UCSD-AML1 (cell line): Measurements from ENCODE around the gene PDE11A.
"Not testable (repeated sequence)": the region's sequence is repeated elsewhere in the genome, so short reads cannot be mapped to it uniquely, and the experiment has no call there.

Source experiments
- DNase-seq: peaks from one replicate; lab custom pipeline; 2025; ENCODE audit not compliant: unreplicated experiment; lab: John Stamatoyannopoulos, UW

The PDE11A gene

DNA sequence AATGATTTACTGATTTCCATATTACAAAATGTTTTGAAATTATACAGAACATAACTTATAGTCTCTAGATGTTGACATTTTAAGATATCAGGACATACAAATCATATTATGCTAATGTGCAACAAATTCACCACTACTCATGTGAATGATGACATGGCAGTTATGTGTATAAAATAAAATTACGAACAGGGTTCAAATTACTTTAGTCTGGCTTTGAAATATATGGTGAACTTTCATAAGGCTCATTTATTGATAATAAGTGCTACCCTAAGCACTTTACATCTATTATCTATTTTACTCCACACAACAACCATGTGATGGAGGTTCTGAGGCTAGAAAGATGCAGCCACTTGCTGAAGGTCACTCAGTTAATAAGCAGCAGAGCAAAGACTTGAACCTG, 62.8 kb downstream of the PDE11A start:
- DNase-seq = no peak

DNA sequence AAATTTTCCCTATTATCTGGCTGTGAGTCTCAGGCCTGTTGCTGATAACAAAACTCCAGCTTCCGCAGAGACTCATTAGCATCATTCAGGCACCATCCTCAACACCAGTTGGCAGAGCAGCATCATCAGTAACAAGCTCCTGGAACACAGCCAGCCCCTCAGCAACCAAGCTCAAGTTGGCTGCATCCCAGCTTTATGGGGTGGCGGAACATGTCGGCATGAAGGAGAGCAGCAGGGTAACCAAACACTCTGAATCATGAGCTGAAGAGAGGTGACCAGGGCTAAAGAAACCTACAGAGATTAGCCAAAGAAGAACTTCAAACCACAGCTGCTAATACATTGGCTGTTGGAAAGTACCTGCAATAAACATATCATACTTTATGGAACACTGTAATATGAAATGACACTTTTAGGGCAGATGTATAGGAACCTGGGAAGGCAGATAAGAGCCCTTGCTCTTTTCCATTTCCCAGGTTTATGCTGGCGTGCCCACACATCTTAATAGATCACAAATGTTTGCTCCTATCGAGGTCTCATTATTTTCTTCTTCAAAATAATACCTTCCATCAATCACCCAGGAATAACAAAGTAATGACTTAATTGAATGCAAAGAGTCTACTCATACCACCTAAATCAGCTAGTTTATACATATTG, 63.8 kb downstream of the PDE11A start:
- no peak for DNase-seq

DNA sequence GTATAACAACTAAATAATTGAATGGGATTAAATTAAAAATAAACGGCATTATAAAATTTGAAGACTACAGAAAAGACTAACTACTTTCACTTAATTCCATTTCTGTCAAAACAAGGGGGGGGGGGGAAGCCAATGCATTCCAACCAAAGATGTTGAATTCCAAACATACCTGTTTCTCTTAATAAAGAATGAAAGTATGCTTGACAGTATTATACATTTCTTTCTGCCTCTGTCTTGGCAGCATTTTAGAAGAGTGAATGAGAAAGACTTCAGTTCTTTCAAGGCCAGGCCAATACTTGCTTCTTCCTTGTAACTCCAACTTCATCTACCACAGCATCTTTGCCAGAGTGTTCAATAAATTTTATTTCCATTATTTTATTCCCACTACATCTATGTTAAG, 65.9 kb downstream of the PDE11A start:
- DNase-seq = no peak

GRCh38 chr2:178005756-178006155, 66.8 kb downstream of the PDE11A start:
- DNase-seq = no peak

- DNase-seq = no peak
Measured at GRCh38 chr2:178002038-178002437, 70.5 kb downstream of the PDE11A start.

DNA sequence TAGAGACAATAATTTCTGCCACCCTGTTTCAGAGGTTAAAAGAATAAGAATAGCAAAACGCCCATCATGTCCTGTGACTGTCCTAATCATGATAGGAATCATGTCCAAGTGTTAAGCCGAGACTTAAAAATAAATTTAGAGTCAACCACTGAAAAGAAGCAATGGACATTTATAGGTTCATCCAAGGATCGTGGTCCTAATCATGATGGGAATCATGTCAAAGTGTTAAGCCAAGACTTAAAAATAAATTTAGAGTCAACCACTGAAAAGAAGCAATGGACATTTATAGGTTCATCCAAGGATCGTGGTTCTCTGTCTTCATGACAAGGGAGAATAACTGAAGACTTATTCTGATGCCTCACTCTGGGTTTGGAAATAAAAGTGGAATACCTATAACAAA, 73.6 kb downstream of the PDE11A start:
- DNase-seq = no peak

DNA sequence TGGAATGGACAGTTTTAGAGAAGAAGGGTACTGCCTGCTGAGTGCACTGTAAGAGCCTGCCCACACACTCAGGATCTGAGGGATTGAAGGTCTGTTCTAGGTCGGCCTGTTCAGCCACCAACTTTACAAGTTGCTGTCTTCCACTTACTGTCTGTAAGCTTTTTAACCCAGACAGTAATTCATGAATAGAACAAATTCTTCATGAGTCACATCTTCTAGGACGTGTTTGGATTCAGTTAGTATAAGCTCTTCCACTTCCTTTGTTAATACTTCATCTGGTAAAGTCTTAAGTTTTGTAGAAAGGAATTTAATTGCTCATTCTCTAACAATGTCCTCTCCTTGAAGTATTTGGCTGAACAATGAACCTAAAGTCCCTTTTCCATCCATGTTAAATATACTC, 74.6 kb downstream of the PDE11A start:
- DNase-seq = no peak

DNA sequence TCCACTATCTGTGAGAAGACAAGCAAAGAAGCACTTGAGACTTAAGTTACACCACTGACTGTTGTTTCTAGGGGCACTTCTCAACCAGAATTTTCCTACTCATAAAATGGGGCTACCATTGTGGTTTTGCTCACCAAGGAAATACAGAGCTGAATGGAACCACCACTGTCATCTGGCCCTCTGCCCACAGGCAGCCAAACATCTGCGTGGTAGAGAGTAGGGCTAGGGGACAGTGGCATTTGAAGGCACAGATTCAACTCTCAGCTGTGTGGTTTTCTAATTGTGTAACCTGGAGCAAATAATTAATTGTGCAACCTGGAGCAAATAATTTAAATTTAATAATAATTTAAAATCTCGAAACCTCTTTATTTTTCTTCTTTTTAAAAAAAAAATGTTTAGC, 79.6 kb downstream of the PDE11A start:
- no peak for DNase-seq

DNA sequence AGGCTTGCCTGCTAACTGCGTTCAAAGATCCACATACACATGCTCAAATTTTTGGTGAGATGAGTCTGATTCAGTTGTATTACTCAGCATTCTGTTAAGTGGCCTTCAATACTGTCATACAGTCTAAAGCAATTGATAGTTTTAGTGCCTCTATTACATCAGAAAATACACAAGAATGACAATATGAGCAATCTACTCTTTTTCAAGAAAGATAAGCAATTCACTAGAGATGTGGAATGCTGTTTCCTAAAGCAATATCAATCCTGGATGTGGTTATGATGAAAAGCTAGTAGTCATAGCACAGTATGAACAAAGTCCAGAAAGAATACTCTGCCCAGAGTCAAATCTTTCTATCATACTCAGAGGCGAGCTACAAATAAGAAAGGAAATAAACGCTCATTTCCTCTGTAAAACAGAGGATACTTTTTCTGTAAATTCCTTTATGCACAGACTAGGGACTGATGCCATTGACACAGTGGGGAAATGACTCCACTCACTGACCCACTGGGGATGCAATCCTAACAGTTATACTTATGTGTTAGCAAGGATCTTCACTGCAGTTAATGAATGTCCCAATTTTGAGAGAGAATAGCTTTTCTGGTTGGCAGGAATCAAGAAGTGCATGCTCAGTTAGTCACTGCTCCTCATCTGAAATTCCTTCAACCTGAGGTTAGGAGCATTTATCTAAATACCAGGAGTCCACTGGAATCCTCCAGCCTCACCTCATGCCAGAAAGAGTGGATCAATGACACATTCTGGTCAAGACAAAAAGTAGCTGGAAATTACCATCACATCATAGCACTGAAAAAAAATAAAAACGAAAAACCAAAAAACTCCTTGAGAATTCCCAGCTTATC, 83.3 kb downstream of the PDE11A start:
- DNase-seq = no peak

DNA sequence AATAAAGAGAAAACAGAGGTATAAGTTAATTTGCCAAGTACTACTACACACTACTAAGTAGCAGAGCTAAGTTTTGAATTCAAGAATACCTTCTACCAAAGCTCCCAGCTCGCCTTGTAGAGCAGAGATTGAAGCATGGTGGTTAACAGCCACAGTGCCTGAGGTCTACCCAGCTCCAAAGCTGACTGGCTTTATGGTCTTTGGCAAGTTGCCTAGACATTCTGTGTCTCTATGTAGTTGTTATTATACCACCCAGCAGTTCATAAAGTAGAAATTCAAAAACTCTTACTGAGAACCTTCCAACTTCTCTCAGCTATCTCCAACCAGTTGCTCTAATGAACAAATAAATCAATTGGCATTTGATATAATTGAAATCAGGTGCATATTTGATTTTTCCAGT, 87.8 kb downstream of the PDE11A start:
- no peak for DNase-seq

GRCh38 chr2:177983183-177983788, 89.3 kb downstream of the PDE11A start:
- peak; percentile 12 for DNase-seq

DNA sequence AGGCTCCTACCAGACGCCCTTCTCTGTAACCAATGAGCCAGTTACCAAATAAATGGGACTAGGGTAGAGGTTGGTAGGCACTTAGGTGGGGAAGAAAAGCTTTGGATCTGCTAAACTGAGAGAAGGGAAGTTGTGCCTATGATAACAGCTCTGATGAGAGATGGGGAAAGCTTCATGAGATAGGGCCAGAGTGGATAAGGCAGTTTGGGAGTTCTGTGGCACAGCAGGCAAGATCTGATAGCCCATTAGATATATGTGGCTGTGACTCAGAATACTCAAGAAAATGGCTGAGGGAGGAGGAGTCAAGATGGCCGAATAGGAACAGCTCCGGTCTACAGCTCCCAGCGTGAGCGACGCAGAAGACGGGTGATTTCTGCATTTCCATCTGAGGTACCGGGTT, 99.8 kb downstream of the PDE11A start:
- no peak for DNase-seq

GRCh38 chr2:177972123-177972522, 100.5 kb downstream of the PDE11A start:
- no peak for DNase-seq

DNA sequence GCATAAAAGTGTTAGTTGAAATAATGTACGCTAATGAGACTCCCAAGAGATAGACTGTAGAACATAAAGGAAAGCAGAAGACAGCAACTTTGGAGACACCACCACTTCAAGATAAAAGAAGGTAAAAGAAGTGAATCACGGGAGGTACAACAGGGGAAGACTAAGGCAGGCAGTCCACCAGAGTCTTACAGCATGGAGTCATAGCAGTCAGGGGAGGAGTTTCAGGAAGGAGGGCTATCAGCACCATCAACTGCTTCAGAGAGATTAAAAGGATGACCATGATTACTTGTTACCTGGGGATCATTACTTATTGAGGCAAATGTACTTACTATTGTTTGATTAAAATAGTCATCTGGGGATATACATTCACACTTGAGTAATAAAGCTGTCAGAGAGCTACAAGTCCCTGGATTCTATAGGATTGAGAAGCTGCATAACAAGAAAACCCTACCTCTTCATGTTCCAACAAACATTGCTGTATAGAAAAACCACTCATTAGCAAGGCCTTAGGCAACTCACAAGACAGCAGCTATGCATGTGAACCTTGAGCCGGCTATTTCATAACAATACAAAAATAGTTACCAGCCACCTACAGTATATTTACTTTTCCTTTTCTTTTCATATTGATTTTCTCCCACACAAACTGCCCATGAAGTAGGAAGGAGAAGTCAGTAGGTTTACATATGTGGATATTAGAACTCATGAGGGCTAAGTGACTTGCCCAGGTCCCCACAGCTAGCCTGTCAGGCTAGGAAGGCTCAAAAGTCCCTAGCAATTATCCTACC, 101.7 kb downstream of the PDE11A start:
- no peak for DNase-seq

GRCh38 chr2:177964892-177965291, 107.7 kb downstream of the PDE11A start:
- DNase-seq = no peak

GRCh38 chr2:177952151-177952550, 120.4 kb downstream of the PDE11A start:
- DNase-seq = no peak

GRCh38 chr2:177947598-177947997, 125.0 kb downstream of the PDE11A start:
- DNase-seq = not testable (repeated sequence)

DNA sequence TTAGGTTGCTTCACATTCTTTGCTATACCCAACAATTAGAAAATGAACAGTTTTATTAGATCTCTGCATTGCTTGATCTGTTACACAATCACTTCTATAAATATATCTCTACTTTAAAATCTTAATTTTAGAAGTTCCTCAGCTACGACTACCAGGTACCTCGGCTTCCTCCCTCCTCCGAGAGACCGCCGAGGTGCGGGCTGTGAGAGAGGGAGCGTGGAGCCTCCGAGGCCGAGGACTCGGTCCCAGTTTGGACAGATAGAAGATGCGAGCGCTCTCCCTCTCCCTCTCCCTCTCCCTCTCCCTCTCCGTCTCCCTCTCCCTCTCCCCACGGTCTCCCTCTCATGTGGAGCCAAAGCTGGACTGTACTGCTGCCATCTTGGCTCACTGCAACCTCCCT, 128.0 kb downstream of the PDE11A start:
- not testable (repeated sequence) for DNase-seq

DNA sequence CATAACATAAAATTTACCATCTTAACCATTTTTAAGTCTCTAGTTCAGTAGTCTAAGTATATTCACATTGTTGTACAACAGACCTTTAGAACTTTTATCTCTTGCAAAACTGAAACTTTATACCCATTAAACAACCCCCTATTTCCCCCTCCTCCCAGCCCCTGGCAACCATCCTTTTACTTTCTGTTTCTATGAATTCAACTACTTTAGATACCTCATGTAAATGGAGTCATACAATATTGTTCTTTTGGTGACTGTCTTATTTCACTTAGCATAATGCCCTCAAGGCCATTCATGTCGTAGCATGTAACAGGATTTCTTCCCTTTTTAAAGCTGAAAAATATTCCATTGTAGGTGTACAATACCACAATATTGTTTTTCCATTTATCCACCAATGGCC, 129.8 kb downstream of the PDE11A start:
- no peak for DNase-seq

GRCh38 chr2:177939211-177939610, 133.4 kb downstream of the PDE11A start:
- no peak for DNase-seq

GRCh38 chr2:177930916-177931315, 141.7 kb downstream of the PDE11A start:
- no peak for DNase-seq
